HCT116 (cell line): ENCODE results near the gene S100P. TPM values are rescaled to one million over a fixed set of nuclear protein-coding genes. Genes with fewer than 3 reads are reported as not detected.

Experiments used
- ATAC-seq: fragments of 200-7000 bp; cut with Tn5 transposase; 2 replicates; pipeline ENCODE4 v1.9.1; 2020; ENCODE audit warnings: mild to moderate bottlenecking, moderate library complexity
- BruUV-seq: library from RNA; stranded (reverse); fragments of 400-500 nt; replicated peaks from 2 replicates; lab custom pipeline; 2021; lab: Mats Ljungman, UMichigan
- CTCF ChIA-PET: fragments of 300-600 bp; sonication (Branson Sonifier 250); formaldehyde crosslinking; loops from one replicate; lab custom pipeline; 2021; ENCODE audit warnings: antibody characterized with exemption; lab: Charles Lee
- POLR2A ChIA-PET: fragments of 300-600, 350-600 bp; sonication (Branson Sonifier 250); formaldehyde crosslinking; loops from one replicate; lab custom pipeline; 2021; ENCODE audit warnings: antibody characterized with exemption; lab: Charles Lee
- RAD21 ChIA-PET, 2 experiments: fragments of 300-600 bp; sonication (Branson Sonifier 250); formaldehyde crosslinking; loops; one replicate each; lab custom pipeline; 2023; ENCODE audit warnings: low total read pairs in 2 of 2; ENCODE audit not compliant: uncharacterized antibody in 2 of 2, unreplicated experiment in 2 of 2, low non-redundant PET in 1 of 2; lab: Charles Lee
- DNase-seq: peaks from one replicate; pipeline ENCODE4 v3.0.0-alpha.2; 2010; ENCODE audit warnings: low read depth, low spot score
- H2AFZ ChIP-seq: fragments of 200-600 bp; shearing (Covaris generic), sonication (generic); 2 replicates; pipeline ENCODE4 v1.6.1; 2017; ENCODE audit warnings: low read depth, mixed run types, mixed read lengths, antibody characterized with exemption, low read length; ENCODE audit not compliant: poor library complexity, severe bottlenecking
- H3K27ac ChIP-seq: 2 replicates; pipeline ENCODE4 v1.5.1; 2012; ENCODE audit warnings: low read depth, low read length
- H3K27me3 ChIP-seq: fragments of 200-600 bp; sonication (generic); 2 replicates; pipeline ENCODE4 v1.6.1; 2016; ENCODE audit warnings: mixed run types, low read length, mixed read lengths; ENCODE audit not compliant: insufficient read depth
- H3K36me3 ChIP-seq, 2 experiments: fragments of 200-500 bp in 1 of 2; fragments of 200-600 bp in 1 of 2; sonication (Bioruptor generic) in 1 of 2; sonication (generic) in 1 of 2; 2 replicates each; pipeline versions ENCODE4 v1.5.1 to v1.6.1; 2014 to 2016; ENCODE audit warnings: low read length in 2 of 2, inconsistent platforms in 1 of 2, mixed read lengths in 1 of 2, mixed run types in 1 of 2; ENCODE audit not compliant: insufficient read depth in 2 of 2, control insufficient read depth in 1 of 2
- H3K4me1 ChIP-seq, 2 experiments: fragments of 200-600 bp in 1 of 2; sonication (generic) in 1 of 2; 2 replicates each; pipeline versions ENCODE4 v1.5.1 to v1.6.1; 2012 to 2017; ENCODE audit warnings: low read length in 2 of 2, inconsistent platforms in 1 of 2, mild to moderate bottlenecking in 1 of 2, mixed read lengths in 1 of 2, mixed run types in 1 of 2, moderate library complexity in 1 of 2; ENCODE audit not compliant: insufficient read depth in 2 of 2, control insufficient read depth in 1 of 2
- H3K4me2 ChIP-seq: fragments of 200-600 bp; sonication (generic); 2 replicates; pipeline ENCODE4 v1.6.1; 2017; ENCODE audit warnings: mixed run types, low read length, mixed read lengths
- H3K4me3 ChIP-seq, 2 experiments: fragments of 200-600 bp in 1 of 2; sonication (generic) in 1 of 2; replicated peaks in 1 of 2; 2 replicates each; pipeline ENCODE4 v1.5.1; 2011 to 2016; ENCODE audit warnings: low read length in 2 of 2, control low read depth in 1 of 2, low read depth in 1 of 2, mild to moderate bottlenecking in 1 of 2, mixed read lengths in 1 of 2, mixed run types in 1 of 2
- H3K79me2 ChIP-seq: fragments of 200-600 bp; sonication (generic); 2 replicates; pipeline ENCODE4 v1.6.1; 2017; ENCODE audit warnings: mild to moderate bottlenecking, mixed run types, low read length, moderate library complexity, mixed read lengths; ENCODE audit not compliant: insufficient read depth
- H3K9ac ChIP-seq: fragments of 200-600 bp; sonication (generic); 2 replicates; pipeline ENCODE4 v1.6.1; 2016; ENCODE audit warnings: low read length, mixed read lengths
- H3K9me2 ChIP-seq: fragments of 200-600 bp; sonication (generic), shearing (Covaris generic); 2 replicates; pipeline ENCODE4 v1.6.1; 2017; ENCODE audit warnings: mixed run types, mild to moderate bottlenecking, moderate library complexity; ENCODE audit not compliant: insufficient read depth
- H3K9me3 ChIP-seq, 2 experiments: fragments of 200-500 bp in 1 of 2; fragments of 200-600 bp in 1 of 2; sonication (Bioruptor generic) in 1 of 2; sonication (generic) in 1 of 2; 2 replicates each; pipeline ENCODE4 v1.6.1; 2014 to 2017; ENCODE audit warnings: low read length in 2 of 2, mixed read lengths in 2 of 2, inconsistent platforms in 1 of 2, low read depth in 1 of 2, mild to moderate bottlenecking in 1 of 2, mixed run types in 1 of 2, moderate library complexity in 1 of 2; ENCODE audit not compliant: control insufficient read depth in 1 of 2, insufficient read depth in 1 of 2
- H4K20me1 ChIP-seq: fragments of 200-600 bp; sonication (generic), shearing (Covaris generic); 2 replicates; pipeline ENCODE4 v1.6.1; 2017; ENCODE audit warnings: mixed run types, mild to moderate bottlenecking, moderate library complexity; ENCODE audit not compliant: insufficient read depth
- CBX3 ChIP-seq: IDR thresholded peaks from 2 replicates; pipeline ENCODE4 v1.6.1; 2012; ENCODE audit warnings: low read depth
- CEBPB ChIP-seq: IDR thresholded peaks from 2 replicates; pipeline ENCODE4 v1.6.1; 2012; ENCODE audit warnings: low read depth
- EGR1 ChIP-seq: IDR thresholded peaks from 2 replicates; pipeline ENCODE4 v1.6.1; 2012; ENCODE audit warnings: low read depth
- ELF1 ChIP-seq: IDR thresholded peaks from 2 replicates; pipeline ENCODE4 v1.6.1; 2012; ENCODE audit warnings: low read depth, borderline replicate concordance
- EZH2 ChIP-seq: fragments of 200-600 bp; sonication (generic); IDR thresholded peaks from 2 replicates; pipeline ENCODE4 v1.6.1; 2017; ENCODE audit warnings: antibody characterized with exemption, mixed run types
- EZH2phosphoT487 ChIP-seq: fragments of 200-600 bp; IDR thresholded peaks from 2 replicates; pipeline ENCODE4 v1.6.1; 2018; ENCODE audit warnings: antibody characterized with exemption, borderline replicate concordance
- MAX ChIP-seq: IDR thresholded peaks from 2 replicates; pipeline ENCODE4 v1.6.1; 2012
- POLR2AphosphoS5 ChIP-seq: IDR thresholded peaks from 2 replicates; pipeline ENCODE4 v1.6.1; 2011; ENCODE audit warnings: mild to moderate bottlenecking, low read depth, low read length, moderate library complexity
- RAD21 ChIP-seq: IDR thresholded peaks from 2 replicates; pipeline ENCODE4 v1.6.1; 2012; ENCODE audit warnings: low read depth, mild to moderate bottlenecking
- SP1 ChIP-seq: IDR thresholded peaks from 2 replicates; pipeline ENCODE4 v1.6.1; 2012; ENCODE audit warnings: low read depth
- SRF ChIP-seq: IDR thresholded peaks from 2 replicates; pipeline ENCODE4 v1.6.1; 2012; ENCODE audit warnings: low read depth
- TCF7L2 ChIP-seq: IDR thresholded peaks from 2 replicates; pipeline ENCODE4 v1.7.0; 2011; ENCODE audit warnings: borderline replicate concordance, inconsistent platforms; ENCODE audit not compliant: insufficient read depth, insufficient read length; ENCODE audit errors: extremely low read depth
- ZFX ChIP-seq: fragments of 450-650 bp; IDR thresholded peaks from 2 replicates; pipeline ENCODE4 v1.6.1; 2017
- ZNF274 ChIP-seq: fragments of 200-500 bp; sonication (Bioruptor generic); IDR thresholded peaks from 2 replicates; pipeline ENCODE4 v1.6.1; 2014; ENCODE audit warnings: mild to moderate bottlenecking, low read depth, low read length, inconsistent platforms
- intact Hi-C: fragments of 100-400 bp; cut with micrococcal nuclease; formaldehyde crosslinking; loops from 2 replicates; pipeline ENCODE4 v1.10.0; 2022
- total RNA-seq: library from RNA; stranded (reverse); gene quantifications from one replicate; pipeline ENCODE4 v1.2.1, GENCODE V29; 2021; ENCODE audit not compliant: unreplicated experiment
- TF ChIP-seq, protein P1 (sequence below): IDR thresholded peaks from 2 replicates; pipeline ENCODE4 v1.6.1; 2011; ENCODE audit warnings: mild to moderate bottlenecking, low read length, moderate library complexity; ENCODE audit not compliant: insufficient replicate concordance; ENCODE audit errors: extremely low read depth
- TF ChIP-seq, protein P2 (sequence below): IDR thresholded peaks from 2 replicates; pipeline ENCODE4 v1.6.1; 2012; ENCODE audit warnings: low read depth

Gene S100P
- total RNA-seq, 1 experiment from 2014 or later, result 4.1 TPM

DNA sequence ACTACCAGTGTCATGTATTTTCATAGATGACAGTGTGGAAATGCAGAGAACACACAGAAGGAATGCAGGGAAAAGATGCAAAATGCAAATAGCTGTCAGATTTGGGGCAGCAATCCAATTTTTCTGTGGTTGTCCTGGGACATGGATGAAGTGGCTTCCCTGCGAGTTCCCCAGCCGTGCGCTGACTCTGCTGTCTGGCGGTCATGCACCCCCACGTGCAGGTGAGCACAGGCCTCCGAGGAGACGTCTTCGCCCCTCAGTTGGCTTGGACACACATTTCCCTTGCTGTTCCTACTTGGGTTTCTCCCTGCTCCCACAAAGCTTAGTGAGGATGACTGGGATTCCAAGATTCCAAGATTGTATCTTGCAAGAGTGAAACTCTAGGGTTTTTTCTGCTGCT is 46.7 kb downstream of the S100P start:
- H3K27ac ChIP-seq, result no peak overlapping the region
- H3K4me3 ChIP-seq, result no peak overlapping the region
- intact Hi-C loops, result no loop called here
- no peaks in the 10 kb centered on the region for H3K27me3 ChIP-seq
- ChIA-PET POLR2A (no interaction called here), CTCF (no interaction called here), RAD21 (no interaction called here)
- peaks cover 0 to 3% of the 10 kb centered on the region in 2 experiments; a peak in 1 of 4 replicates for H3K9me3 ChIP-seq
- H4K20me1 ChIP-seq, result no peaks in the 10 kb centered on the region
- H3K79me2 ChIP-seq, result no peaks in the 10 kb centered on the region
- no peak for ATAC-seq
- no peak overlapping the region for H3K4me2 ChIP-seq
- DNase-seq, result no peak
- H2AFZ ChIP-seq, result no peak overlapping the region
- BruUV-seq, result no TSS peak
- H3K9me2 ChIP-seq, result no peaks in the 10 kb centered on the region
- no peak for TF ChIP-seq TCF7L2
- TF ChIP-seq EZH2phosphoT487, result no peak
- TF ChIP-seq ELF1, result no peak
- TF ChIP-seq EGR1, result no peak
- TF ChIP-seq CBX3, result no peak
- no peak for TF ChIP-seq RAD21
- TF ChIP-seq, protein P1, sequence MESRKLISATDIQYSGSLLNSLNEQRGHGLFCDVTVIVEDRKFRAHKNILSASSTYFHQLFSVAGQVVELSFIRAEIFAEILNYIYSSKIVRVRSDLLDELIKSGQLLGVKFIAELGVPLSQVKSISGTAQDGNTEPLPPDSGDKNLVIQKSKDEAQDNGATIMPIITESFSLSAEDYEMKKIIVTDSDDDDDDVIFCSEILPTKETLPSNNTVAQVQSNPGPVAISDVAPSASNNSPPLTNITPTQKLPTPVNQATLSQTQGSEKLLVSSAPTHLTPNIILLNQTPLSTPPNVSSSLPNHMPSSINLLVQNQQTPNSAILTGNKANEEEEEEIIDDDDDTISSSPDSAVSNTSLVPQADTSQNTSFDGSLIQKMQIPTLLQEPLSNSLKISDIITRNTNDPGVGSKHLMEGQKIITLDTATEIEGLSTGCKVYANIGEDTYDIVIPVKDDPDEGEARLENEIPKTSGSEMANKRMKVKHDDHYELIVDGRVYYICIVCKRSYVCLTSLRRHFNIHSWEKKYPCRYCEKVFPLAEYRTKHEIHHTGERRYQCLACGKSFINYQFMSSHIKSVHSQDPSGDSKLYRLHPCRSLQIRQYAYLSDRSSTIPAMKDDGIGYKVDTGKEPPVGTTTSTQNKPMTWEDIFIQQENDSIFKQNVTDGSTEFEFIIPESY, result no peak
- TF ChIP-seq MAX, result no peak
- no peak for TF ChIP-seq ZFX
- TF ChIP-seq, protein P2, sequence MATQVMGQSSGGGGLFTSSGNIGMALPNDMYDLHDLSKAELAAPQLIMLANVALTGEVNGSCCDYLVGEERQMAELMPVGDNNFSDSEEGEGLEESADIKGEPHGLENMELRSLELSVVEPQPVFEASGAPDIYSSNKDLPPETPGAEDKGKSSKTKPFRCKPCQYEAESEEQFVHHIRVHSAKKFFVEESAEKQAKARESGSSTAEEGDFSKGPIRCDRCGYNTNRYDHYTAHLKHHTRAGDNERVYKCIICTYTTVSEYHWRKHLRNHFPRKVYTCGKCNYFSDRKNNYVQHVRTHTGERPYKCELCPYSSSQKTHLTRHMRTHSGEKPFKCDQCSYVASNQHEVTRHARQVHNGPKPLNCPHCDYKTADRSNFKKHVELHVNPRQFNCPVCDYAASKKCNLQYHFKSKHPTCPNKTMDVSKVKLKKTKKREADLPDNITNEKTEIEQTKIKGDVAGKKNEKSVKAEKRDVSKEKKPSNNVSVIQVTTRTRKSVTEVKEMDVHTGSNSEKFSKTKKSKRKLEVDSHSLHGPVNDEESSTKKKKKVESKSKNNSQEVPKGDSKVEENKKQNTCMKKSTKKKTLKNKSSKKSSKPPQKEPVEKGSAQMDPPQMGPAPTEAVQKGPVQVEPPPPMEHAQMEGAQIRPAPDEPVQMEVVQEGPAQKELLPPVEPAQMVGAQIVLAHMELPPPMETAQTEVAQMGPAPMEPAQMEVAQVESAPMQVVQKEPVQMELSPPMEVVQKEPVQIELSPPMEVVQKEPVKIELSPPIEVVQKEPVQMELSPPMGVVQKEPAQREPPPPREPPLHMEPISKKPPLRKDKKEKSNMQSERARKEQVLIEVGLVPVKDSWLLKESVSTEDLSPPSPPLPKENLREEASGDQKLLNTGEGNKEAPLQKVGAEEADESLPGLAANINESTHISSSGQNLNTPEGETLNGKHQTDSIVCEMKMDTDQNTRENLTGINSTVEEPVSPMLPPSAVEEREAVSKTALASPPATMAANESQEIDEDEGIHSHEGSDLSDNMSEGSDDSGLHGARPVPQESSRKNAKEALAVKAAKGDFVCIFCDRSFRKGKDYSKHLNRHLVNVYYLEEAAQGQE, result no peak
- no peak for TF ChIP-seq ZNF274
- TF ChIP-seq SRF, result no peak
- no peak for TF ChIP-seq SP1
- TF ChIP-seq EZH2, result no peak
- no peak for TF ChIP-seq POLR2AphosphoS5
- TF ChIP-seq CEBPB, result no peak
- no peaks in the 10 kb centered on the region for H3K4me1 ChIP-seq
- H3K36me3 ChIP-seq, result no peaks in the 10 kb centered on the region
- H3K9ac ChIP-seq, result no peak overlapping the region
